Measurements from ENCODE around the gene LAMC1. TPM values are rescaled to one million over a fixed set of nuclear protein-coding genes. Genes with fewer than 3 reads are reported as not detected.

Gene LAMC1
- total and polyA plus RNA-seq, 5 donors from 2014 or later, result 1.1 TPM; not detected in 4

GRCh38 chr1:183125279-183125999 lies 102.2 kb downstream of the LAMC1 start:
- no peak overlapping the region for H3K4me3 ChIP-seq (ENCODE audit: low read depth, low read length)
- ATAC-seq (ENCODE audit: low read depth in 2 of 2) (no peak), DNase-seq (no peak)
- H3K9me3 Mint-ChIP-seq, result no peaks in the 10 kb centered on the region
- no peaks in the 10 kb centered on the region for H3K4me1 ChIP-seq (ENCODE audit: control insufficient read depth, insufficient read depth, low read length, poor library complexity, severe bottlenecking)
- H3K36me3 ChIP-seq (ENCODE audit: control insufficient read depth, insufficient read depth, low read length), result no peaks in the 10 kb centered on the region
- H3K27me3 Mint-ChIP-seq, result peaks cover 4% of the 10 kb centered on the region
- H3K9me3 ChIP-seq (ENCODE audit: control insufficient read depth in 2 of 2, low read length in 2 of 2), result no peaks in the 10 kb centered on the region
- H3K27ac Mint-ChIP-seq, result no peak overlapping the region
- no peaks in the 10 kb centered on the region for H3K36me3 Mint-ChIP-seq
- no peak overlapping the region for H3K27ac ChIP-seq (ENCODE audit: insufficient read depth, low read length, poor library complexity, severe bottlenecking)
- no peaks in the 10 kb centered on the region for H3K27me3 ChIP-seq (ENCODE audit: control insufficient read depth, insufficient read depth, low read length)
- no peak overlapping the region for H3K4me3 Mint-ChIP-seq
- H3K4me1 Mint-ChIP-seq, result peaks cover 0 to 2% (median 0%) of the 10 kb centered on the region in 4 donors

GRCh38 chr1:183126000-183126366 lies 102.8 kb downstream of the LAMC1 start:
- ATAC-seq (ENCODE audit: low read depth in 2 of 2), result no peak
- Histone ChIP-seq H3K9me3 (ENCODE audit: control insufficient read depth in 2 of 2, low read length in 2 of 2) (no peaks in the 10 kb centered on the region), H3K4me3 (ENCODE audit: low read depth, low read length) (no peak overlapping the region), H3K36me3 (ENCODE audit: control insufficient read depth, insufficient read depth, low read length) (no peaks in the 10 kb centered on the region), H3K27ac (ENCODE audit: insufficient read depth, low read length, poor library complexity, severe bottlenecking) (no peak overlapping the region), H3K27me3 (ENCODE audit: control insufficient read depth, insufficient read depth, low read length) (no peaks in the 10 kb centered on the region), H3K4me1 (ENCODE audit: control insufficient read depth, insufficient read depth, low read length, poor library complexity, severe bottlenecking) (no peaks in the 10 kb centered on the region)
- H3K36me3 Mint-ChIP-seq, result no peaks in the 10 kb centered on the region
- no peak overlapping the region for H3K4me3 Mint-ChIP-seq
- peaks cover 0 to 2% (median 0%) of the 10 kb centered on the region in 4 donors for H3K4me1 Mint-ChIP-seq
- DNase-seq, result no peak
- H3K9me3 Mint-ChIP-seq, result no peaks in the 10 kb centered on the region
- no peak overlapping the region for H3K27ac Mint-ChIP-seq
- peaks cover 4% of the 10 kb centered on the region for H3K27me3 Mint-ChIP-seq

- no peak for DNase-seq
- Mint-ChIP-seq H3K36me3 (no peaks in the 10 kb centered on the region), H3K4me3 (no peak overlapping the region), H3K27ac (no peak overlapping the region), H3K9me3 (no peaks in the 10 kb centered on the region), H3K4me1 (peaks cover 0 to 2% (median 0%) of the 10 kb centered on the region in 4 donors), H3K27me3 (peaks cover 4% of the 10 kb centered on the region)
- Histone ChIP-seq H3K9me3 (ENCODE audit: control insufficient read depth in 2 of 2, low read length in 2 of 2) (no peaks in the 10 kb centered on the region), H3K4me3 (ENCODE audit: low read depth, low read length) (no peak overlapping the region), H3K27ac (ENCODE audit: insufficient read depth, low read length, poor library complexity, severe bottlenecking) (no peak overlapping the region), H3K36me3 (ENCODE audit: control insufficient read depth, insufficient read depth, low read length) (no peaks in the 10 kb centered on the region), H3K27me3 (ENCODE audit: control insufficient read depth, insufficient read depth, low read length) (no peaks in the 10 kb centered on the region), H3K4me1 (ENCODE audit: control insufficient read depth, insufficient read depth, low read length, poor library complexity, severe bottlenecking) (no peaks in the 10 kb centered on the region)
- ATAC-seq (ENCODE audit: low read depth in 2 of 2), result no peak
These were observed 103.3 kb downstream of the LAMC1 start for GRCh38 chr1:183126528-183126927.

GRCh38 chr1:183129921-183130690 lies 106.9 kb downstream of the LAMC1 start:
- ATAC-seq (ENCODE audit: low read depth in 2 of 2), result no peak
- Histone ChIP-seq H3K4me1 (ENCODE audit: control insufficient read depth, insufficient read depth, low read length, poor library complexity, severe bottlenecking) (no peaks in the 10 kb centered on the region), H3K27me3 (ENCODE audit: control insufficient read depth, insufficient read depth, low read length) (no peaks in the 10 kb centered on the region), H3K36me3 (ENCODE audit: control insufficient read depth, insufficient read depth, low read length) (no peaks in the 10 kb centered on the region), H3K27ac (ENCODE audit: insufficient read depth, low read length, poor library complexity, severe bottlenecking) (no peak overlapping the region), H3K9me3 (ENCODE audit: control insufficient read depth in 2 of 2, low read length in 2 of 2) (no peaks in the 10 kb centered on the region), H3K4me3 (ENCODE audit: low read depth, low read length) (no peak overlapping the region)
- no peak for DNase-seq
- Mint-ChIP-seq H3K36me3 (no peaks in the 10 kb centered on the region), H3K9me3 (no peaks in the 10 kb centered on the region), H3K27me3 (no peaks in the 10 kb centered on the region), H3K27ac (no peak overlapping the region), H3K4me1 (peaks cover 0 to 2% (median 0%) of the 10 kb centered on the region in 4 donors), H3K4me3 (peak overlapping the region in 1 of 4 donors; percentile 74)

GRCh38 chr1:183131166-183131565 lies 107.9 kb downstream of the LAMC1 start:
- H3K4me3 Mint-ChIP-seq, result no peak overlapping the region

GRCh38 chr1:183135336-183135735 lies 112.1 kb downstream of the LAMC1 start:
- no peak overlapping the region for H3K27ac ChIP-seq (ENCODE audit: insufficient read depth, low read length, poor library complexity, severe bottlenecking)
- no peaks in the 10 kb centered on the region for H3K4me1 Mint-ChIP-seq
- peaks cover 6% of the 10 kb centered on the region for H3K27me3 Mint-ChIP-seq
- H3K36me3 Mint-ChIP-seq, result no peaks in the 10 kb centered on the region
- no peaks in the 10 kb centered on the region for H3K4me1 ChIP-seq (ENCODE audit: control insufficient read depth, insufficient read depth, low read length, poor library complexity, severe bottlenecking)
- H3K4me3 ChIP-seq (ENCODE audit: low read depth, low read length), result no peak overlapping the region
- no peak overlapping the region for H3K4me3 Mint-ChIP-seq
- H3K27ac Mint-ChIP-seq, result no peak overlapping the region
- no peaks in the 10 kb centered on the region for H3K36me3 ChIP-seq (ENCODE audit: control insufficient read depth, insufficient read depth, low read length)
- DNase-seq (no peak), ATAC-seq (ENCODE audit: low read depth in 2 of 2) (no peak)
- peaks cover 0 to 2% (median 0%) of the 10 kb centered on the region in 7 donors for H3K9me3 Mint-ChIP-seq
- H3K27me3 ChIP-seq (ENCODE audit: control insufficient read depth, insufficient read depth, low read length), result no peaks in the 10 kb centered on the region
- no peaks in the 10 kb centered on the region for H3K9me3 ChIP-seq (ENCODE audit: control insufficient read depth in 2 of 2, low read length in 2 of 2)

More at GRCh38 chr1:183131166-183131565, 107.9 kb downstream of the LAMC1 start:
- no peak overlapping the region for H3K4me3 ChIP-seq (ENCODE audit: low read depth, low read length)
- H3K27me3 Mint-ChIP-seq, result peaks cover 3% of the 10 kb centered on the region
- DNase-seq, result no peak
- no peaks in the 10 kb centered on the region for H3K36me3 ChIP-seq (ENCODE audit: control insufficient read depth, insufficient read depth, low read length)
- peaks cover 0 to 2% (median 0%) of the 10 kb centered on the region in 4 donors for H3K4me1 Mint-ChIP-seq
- no peak overlapping the region for H3K27ac ChIP-seq (ENCODE audit: insufficient read depth, low read length, poor library complexity, severe bottlenecking)
- H3K4me1 ChIP-seq (ENCODE audit: control insufficient read depth, insufficient read depth, low read length, poor library complexity, severe bottlenecking), result no peaks in the 10 kb centered on the region
- no peaks in the 10 kb centered on the region for H3K27me3 ChIP-seq (ENCODE audit: control insufficient read depth, insufficient read depth, low read length)
- no peaks in the 10 kb centered on the region for H3K36me3 Mint-ChIP-seq
- ATAC-seq (ENCODE audit: low read depth in 2 of 2), result no peak
- H3K27ac Mint-ChIP-seq, result no peak overlapping the region
- no peaks in the 10 kb centered on the region for H3K9me3 ChIP-seq (ENCODE audit: control insufficient read depth in 2 of 2, low read length in 2 of 2)
- no peaks in the 10 kb centered on the region for H3K9me3 Mint-ChIP-seq

- H3K4me3 ChIP-seq (ENCODE audit: low read depth, low read length), result no peak overlapping the region
- H3K9me3 ChIP-seq (ENCODE audit: control insufficient read depth in 2 of 2, low read length in 2 of 2), result no peaks in the 10 kb centered on the region
- H3K4me1 ChIP-seq (ENCODE audit: control insufficient read depth, insufficient read depth, low read length, poor library complexity, severe bottlenecking), result no peaks in the 10 kb centered on the region
- Mint-ChIP-seq H3K4me1 (no peaks in the 10 kb centered on the region), H3K9me3 (peaks cover 0 to 3% (median 0%) of the 10 kb centered on the region in 7 donors), H3K4me3 (no peak overlapping the region), H3K27ac (no peak overlapping the region), H3K27me3 (peaks cover 13% of the 10 kb centered on the region), H3K36me3 (no peaks in the 10 kb centered on the region)
- H3K36me3 ChIP-seq (ENCODE audit: control insufficient read depth, insufficient read depth, low read length), result no peaks in the 10 kb centered on the region
- H3K27me3 ChIP-seq (ENCODE audit: control insufficient read depth, insufficient read depth, low read length), result no peaks in the 10 kb centered on the region
- ATAC-seq (ENCODE audit: low read depth in 2 of 2) (no peak), DNase-seq (no peak)
- no peak overlapping the region for H3K27ac ChIP-seq (ENCODE audit: insufficient read depth, low read length, poor library complexity, severe bottlenecking)
These were observed 114.6 kb downstream of the LAMC1 start for GRCh38 chr1:183137782-183138181.
